ENCODE data around the gene ZNF93.
"Not testable (repeated sequence)": the region's sequence is repeated elsewhere in the genome, so short reads cannot be mapped to it uniquely, and the experiment has no call there.

GRCh38 chr19:19870086-19870485 is 30.7 kb upstream of the ZNF93 start:
- not testable (repeated sequence) for TF ChIP-seq YY1 (IDR thresholded peaks at IDR 0.05; ENCODE audit: insufficient read depth, insufficient read length); ZNF274 (IDR thresholded peaks at IDR 0.05; ENCODE audit: low read depth, low read length)

Measured in NT2/D1 (cell line).